Breast epithelium (tissue), 4 donors: ENCODE measurements around the gene SPACA7. TPM values are rescaled to one million over a fixed set of nuclear protein-coding genes. Genes with fewer than 3 reads are reported as not detected.

Experiments used
- DNase-seq, 2 donors: peaks; one replicate each; pipeline ENCODE4 v3.0.0-alpha.2; 2019; ENCODE audit warnings: low spot score in 2 of 2
- H3K27ac ChIP-seq, 2 donors: fragments of 200-600 bp; sonication (generic) in 1 of 2; one replicate each; pipeline ENCODE4 v1.5.1; 2016 to 2019; ENCODE audit warnings: mild to moderate bottlenecking in 1 of 2
- H3K27me3 ChIP-seq, 2 donors: fragments of 200-600 bp; sonication (generic) in 1 of 2; one replicate each; pipeline versions ENCODE4 v1.5.1 to v1.6.0; 2017 to 2019; ENCODE audit warnings: control low read depth in 1 of 2, mild to moderate bottlenecking in 1 of 2
- H3K36me3 ChIP-seq: fragments of 200-600 bp; one replicate; pipeline ENCODE4 v1.5.1; 2019
- H3K4me1 ChIP-seq, 2 donors: fragments of 200-600 bp; sonication (generic); one replicate each; pipeline ENCODE4 v1.5.1; 2016 to 2019; ENCODE audit warnings: control low read depth in 1 of 2
- H3K4me3 ChIP-seq, 3 donors: fragments of 200-600 bp; sonication (generic); 1 replicate in 2 of 3; 2 replicates in 1 of 3; pipeline ENCODE4 v1.5.1; 2016 to 2019; ENCODE audit warnings: mild to moderate bottlenecking in 3 of 3, moderate library complexity in 2 of 3
- H3K9me3 ChIP-seq, 2 donors: fragments of 200-600 bp; sonication (generic) in 1 of 2; one replicate each; pipeline ENCODE4 v1.5.1; 2016 to 2019; ENCODE audit warnings: control low read depth in 1 of 2
- POLR2A ChIP-seq: fragments of 450-650 bp; IDR thresholded peaks from one replicate; pipeline ENCODE4 v1.6.1; 2016; ENCODE audit warnings: antibody characterized with exemption, mild to moderate bottlenecking, moderate library complexity
- POLR2AphosphoS5 ChIP-seq, 3 donors: sonication (generic); formaldehyde crosslinking; IDR thresholded peaks; one replicate each; pipeline ENCODE4 v1.6.1; 2017; ENCODE audit warnings: antibody characterized with exemption in 3 of 3
- intact Hi-C: fragments of 100-400 bp; cut with DNase I; formaldehyde crosslinking; loops from one replicate; pipeline ENCODE4 v1.15.1; 2023; ENCODE audit warnings: low total_unique reads
- total RNA-seq, 3 donors: library from RNA; depleted of rRNA; stranded (reverse); fragments of >200 nt; gene quantifications; one replicate each; pipeline ENCODE4 v1.1.0, GENCODE V29; 2016
- TF ChIP-seq, protein P1 (sequence below), 3 donors: fragments of 450-650 bp; IDR thresholded peaks; one replicate each; pipeline ENCODE4 v1.5.1; 2016 to 2017; ENCODE audit warnings: antibody characterized with exemption in 3 of 3, mild to moderate bottlenecking in 3 of 3, moderate library complexity in 3 of 3

Gene SPACA7
- total RNA-seq, 3 donors from 2014 or later = not detected

DNA sequence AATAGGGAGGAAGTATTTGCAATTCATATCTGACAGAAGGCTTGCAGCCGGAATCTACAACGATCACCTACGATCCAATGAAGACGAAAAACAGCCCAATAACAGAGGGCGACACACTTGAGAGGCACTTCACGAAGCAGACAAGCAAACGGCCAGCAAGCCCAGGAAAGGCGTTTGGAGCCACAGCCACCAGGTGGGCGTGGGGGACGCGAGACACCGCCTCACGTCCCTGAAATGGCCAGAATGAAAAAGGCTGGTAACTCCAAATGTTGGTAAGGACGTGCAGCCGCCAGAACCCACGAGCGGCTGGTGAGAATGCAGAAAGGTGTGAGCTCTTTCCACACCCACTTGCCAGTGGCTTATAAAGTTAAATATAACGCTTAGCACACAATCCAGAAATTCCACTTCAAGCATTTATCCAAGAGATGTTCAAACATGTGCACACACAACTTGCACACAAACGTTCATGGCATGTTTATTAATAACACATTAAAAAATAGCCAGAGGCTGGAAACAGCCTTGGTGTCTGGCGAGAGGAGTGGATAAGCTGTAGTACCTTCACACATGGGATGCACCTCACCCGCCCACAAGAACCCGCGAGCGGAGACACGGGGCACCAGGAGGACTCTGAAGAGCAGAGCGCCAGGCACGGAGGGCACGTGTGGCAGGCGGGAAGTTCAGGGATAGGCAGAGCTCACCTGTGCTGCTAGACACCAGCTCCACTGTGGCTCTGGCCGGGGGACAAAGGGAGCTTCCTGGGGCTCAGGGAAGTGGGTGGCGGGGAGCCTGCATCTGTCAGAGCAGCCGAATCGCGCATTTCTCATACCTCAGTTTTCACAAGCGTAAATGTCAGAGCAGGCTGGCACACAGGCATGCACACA is 89.3 kb downstream of the SPACA7 start:
- Histone ChIP-seq H3K36me3 (no peaks in the 10 kb centered on the region), H3K27me3 (no peaks in the 10 kb centered on the region), H3K9me3 (peaks cover 4 to 16% of the 10 kb centered on the region in 2 donors), H3K27ac (no peak overlapping the region), H3K4me1 (no peaks in the 10 kb centered on the region), H3K4me3 (no peak overlapping the region)
- TF ChIP-seq, protein P1, sequence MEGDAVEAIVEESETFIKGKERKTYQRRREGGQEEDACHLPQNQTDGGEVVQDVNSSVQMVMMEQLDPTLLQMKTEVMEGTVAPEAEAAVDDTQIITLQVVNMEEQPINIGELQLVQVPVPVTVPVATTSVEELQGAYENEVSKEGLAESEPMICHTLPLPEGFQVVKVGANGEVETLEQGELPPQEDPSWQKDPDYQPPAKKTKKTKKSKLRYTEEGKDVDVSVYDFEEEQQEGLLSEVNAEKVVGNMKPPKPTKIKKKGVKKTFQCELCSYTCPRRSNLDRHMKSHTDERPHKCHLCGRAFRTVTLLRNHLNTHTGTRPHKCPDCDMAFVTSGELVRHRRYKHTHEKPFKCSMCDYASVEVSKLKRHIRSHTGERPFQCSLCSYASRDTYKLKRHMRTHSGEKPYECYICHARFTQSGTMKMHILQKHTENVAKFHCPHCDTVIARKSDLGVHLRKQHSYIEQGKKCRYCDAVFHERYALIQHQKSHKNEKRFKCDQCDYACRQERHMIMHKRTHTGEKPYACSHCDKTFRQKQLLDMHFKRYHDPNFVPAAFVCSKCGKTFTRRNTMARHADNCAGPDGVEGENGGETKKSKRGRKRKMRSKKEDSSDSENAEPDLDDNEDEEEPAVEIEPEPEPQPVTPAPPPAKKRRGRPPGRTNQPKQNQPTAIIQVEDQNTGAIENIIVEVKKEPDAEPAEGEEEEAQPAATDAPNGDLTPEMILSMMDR (IDR thresholded peaks at IDR 0.05) = no peak
- TF ChIP-seq POLR2A (no peak), POLR2AphosphoS5 (IDR thresholded peaks at IDR 0.05) (no peak)
- intact Hi-C loops = no loop called here
- DNase-seq = no peak

DNA sequence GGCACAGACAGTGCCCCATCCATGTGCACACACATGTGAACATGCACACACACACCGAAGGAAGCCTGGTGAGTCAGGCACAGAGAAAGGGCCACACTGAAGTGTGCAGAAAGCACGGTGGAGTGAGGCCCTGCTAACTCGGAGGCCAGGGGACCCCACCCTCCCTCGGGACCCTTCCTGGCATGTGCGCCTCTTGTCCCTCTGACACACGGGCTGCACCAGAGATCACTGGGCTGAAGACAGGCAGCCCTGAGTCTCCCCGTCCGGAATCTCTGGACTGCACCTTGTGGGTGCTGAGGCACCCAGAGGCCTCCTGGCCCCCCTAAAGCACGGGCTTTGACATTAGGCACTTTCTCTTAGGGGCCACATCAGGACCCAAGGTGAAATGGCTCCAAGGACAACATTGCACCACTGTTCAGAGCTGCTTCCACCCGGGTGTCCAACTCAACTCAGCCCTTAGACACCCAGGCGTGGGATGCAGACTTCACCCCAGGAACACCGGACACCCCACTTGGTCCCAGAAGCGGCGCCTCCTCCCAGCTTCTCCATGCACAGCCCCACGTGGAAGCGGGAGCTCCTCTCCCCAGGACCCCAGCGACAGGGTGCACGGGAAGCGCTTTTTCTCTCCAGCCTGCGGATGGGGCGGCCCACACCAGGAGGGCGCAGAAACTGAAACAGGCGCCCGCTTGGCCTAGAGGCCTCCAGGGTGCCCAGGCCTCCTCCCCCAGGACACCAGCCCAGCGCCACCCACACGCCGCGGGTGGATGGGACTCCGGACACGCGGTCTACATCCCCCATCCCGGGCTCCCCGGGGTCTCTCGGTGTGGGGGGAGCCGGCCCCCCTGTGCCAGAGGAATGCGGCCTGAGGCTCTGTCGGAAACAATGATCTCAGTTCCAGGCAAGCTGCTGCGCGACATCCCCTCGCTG is 90.2 kb downstream of the SPACA7 start:
- Histone ChIP-seq H3K4me3 (no peak overlapping the region), H3K27ac (no peak overlapping the region), H3K36me3 (no peaks in the 10 kb centered on the region), H3K4me1 (no peaks in the 10 kb centered on the region), H3K9me3 (peaks cover 4 to 14% of the 10 kb centered on the region in 2 donors), H3K27me3 (no peaks in the 10 kb centered on the region)
- intact Hi-C loops = no loop called here
- no peak for DNase-seq
- TF ChIP-seq POLR2AphosphoS5 (IDR thresholded peaks at IDR 0.05) = no peak
- TF ChIP-seq, protein P1 (IDR thresholded peaks at IDR 0.05) = no peak
- TF ChIP-seq POLR2A = no peak

DNA sequence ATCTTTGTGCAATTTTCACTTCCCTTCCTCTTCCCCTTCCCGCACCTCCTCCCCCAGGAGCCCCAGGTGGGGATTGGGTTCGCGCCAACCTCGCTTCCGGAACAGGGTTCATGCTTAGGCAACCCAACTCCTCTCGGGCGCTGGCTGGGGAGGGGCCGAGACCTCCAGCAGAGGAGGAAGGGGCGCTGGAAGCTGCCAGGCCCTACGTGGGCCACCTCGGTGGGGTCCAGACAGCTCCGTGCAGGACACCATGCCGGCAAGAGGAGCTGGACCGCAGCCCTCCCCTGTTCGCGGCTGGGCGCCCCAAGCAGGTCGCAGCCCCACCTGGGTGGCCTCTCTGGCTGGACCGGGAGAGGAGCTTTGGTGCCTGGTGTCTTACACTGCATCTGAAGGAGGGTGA is 91.1 kb downstream of the SPACA7 start:
- H3K27ac ChIP-seq = no peak overlapping the region
- H3K4me1 ChIP-seq = no peaks in the 10 kb centered on the region
- intact Hi-C loops = no loop called here
- peaks cover 4 to 6% of the 10 kb centered on the region in 2 donors for H3K9me3 ChIP-seq
- no peaks in the 10 kb centered on the region for H3K27me3 ChIP-seq
- TF ChIP-seq, protein P1 (IDR thresholded peaks at IDR 0.05) = no peak
- TF ChIP-seq POLR2AphosphoS5 (IDR thresholded peaks at IDR 0.05) (no peak), POLR2A (no peak)
- no peak overlapping the region for H3K4me3 ChIP-seq
- H3K36me3 ChIP-seq = no peaks in the 10 kb centered on the region
- no peak for DNase-seq

DNA sequence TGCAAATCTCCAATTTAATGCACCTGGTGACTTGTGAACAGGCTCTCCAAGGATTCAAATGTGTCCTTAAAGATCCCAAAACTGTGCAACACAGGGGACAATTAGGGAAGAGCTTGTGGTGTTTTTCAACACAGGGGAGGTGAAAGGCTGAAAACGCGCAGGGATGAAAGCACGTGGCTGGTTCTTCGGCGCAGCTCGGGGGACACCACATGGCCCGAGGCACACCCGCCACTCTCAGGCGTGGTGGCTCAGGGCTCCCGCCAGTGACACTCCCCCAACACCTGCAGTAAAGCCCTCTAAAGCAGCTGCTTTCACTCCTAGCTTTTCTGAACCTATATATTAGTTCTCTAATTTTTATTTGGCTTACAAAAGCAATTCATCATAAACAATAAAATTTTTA is 91.9 kb downstream of the SPACA7 start:
- no peaks in the 10 kb centered on the region for H3K27me3 ChIP-seq
- no peaks in the 10 kb centered on the region for H3K4me1 ChIP-seq
- no peaks in the 10 kb centered on the region for H3K36me3 ChIP-seq
- no peak for TF ChIP-seq POLR2AphosphoS5 (IDR thresholded peaks at IDR 0.05)
- H3K9me3 ChIP-seq = peaks cover 0 to 4% of the 10 kb centered on the region in 2 donors
- H3K27ac ChIP-seq = no peak overlapping the region
- intact Hi-C loops = no loop called here
- H3K4me3 ChIP-seq = no peak overlapping the region
- no peak for DNase-seq

DNA sequence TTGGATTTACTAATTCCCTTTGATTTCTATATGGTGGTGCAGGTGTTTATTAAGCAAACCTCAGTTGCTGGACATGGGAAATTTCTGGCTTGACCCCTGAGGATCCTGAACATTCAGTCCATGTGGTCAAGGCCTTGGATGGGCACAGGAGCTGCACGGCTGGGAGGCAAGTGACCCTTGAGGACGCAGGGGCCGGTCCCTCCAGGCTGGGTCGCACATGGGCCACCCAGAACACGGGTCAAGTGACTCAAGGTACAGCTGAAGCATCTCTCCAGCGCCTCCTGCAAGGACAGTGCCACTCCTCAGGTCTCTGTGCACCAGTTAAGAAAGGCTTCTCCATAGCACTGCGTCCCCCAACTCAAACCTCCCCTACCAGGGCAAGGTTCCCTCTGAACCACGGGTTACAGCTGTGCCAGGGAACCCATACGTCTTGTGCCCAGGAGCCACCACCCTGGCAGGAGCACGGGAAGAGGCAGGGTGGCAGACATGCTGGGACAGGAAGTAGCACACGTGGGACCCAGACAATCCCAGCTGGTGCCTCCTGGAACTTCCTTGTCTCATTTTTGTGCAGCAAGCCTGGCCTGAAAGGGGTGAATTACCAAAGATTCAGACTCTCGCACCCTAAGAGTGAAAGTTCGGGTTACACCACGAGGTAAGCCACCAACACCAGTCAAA is 93.1 kb downstream of the SPACA7 start:
- Histone ChIP-seq H3K27ac (no peak overlapping the region), H3K9me3 (peaks cover 0 to 4% of the 10 kb centered on the region in 2 donors), H3K4me1 (no peaks in the 10 kb centered on the region), H3K36me3 (no peaks in the 10 kb centered on the region), H3K27me3 (no peaks in the 10 kb centered on the region), H3K4me3 (no peak overlapping the region)
- no peak for DNase-seq
- TF ChIP-seq POLR2A (no peak), POLR2AphosphoS5 (IDR thresholded peaks at IDR 0.05) (no peak)
- TF ChIP-seq, protein P1 (IDR thresholded peaks at IDR 0.05) = no peak
- intact Hi-C loops = no loop called here
